HepG2 (cell line): ENCODE results near the gene RAPSN. TPM values are rescaled to one million over a fixed set of nuclear protein-coding genes. Genes with fewer than 3 reads are reported as not detected.

Source experiments
- AHDC1 ChIP-seq: sonication (generic); formaldehyde crosslinking; IDR thresholded peaks from 2 replicates; pipeline ENCODE4 v1.5.1; 2020; ENCODE audit warnings: mild to moderate bottlenecking, missing genetic modification reagents, borderline replicate concordance
- ELF1 ChIP-seq: sonication (generic); formaldehyde crosslinking; IDR thresholded peaks from 2 replicates; pipeline ENCODE4 v1.4.0; 2020; ENCODE audit warnings: missing genetic modification reagents
- GABPB1 ChIP-seq: IDR thresholded peaks from 2 replicates; pipeline ENCODE4 v1.6.1; 2016; ENCODE audit warnings: mild to moderate bottlenecking, missing genetic modification reagents, moderate library complexity, missing compliant biosample characterization
- GATAD2A ChIP-seq: IDR thresholded peaks from 2 replicates; pipeline ENCODE4 v1.6.1; 2016
- GPBP1L1 ChIP-seq: sonication (generic); formaldehyde crosslinking; IDR thresholded peaks from 2 replicates; pipeline ENCODE4 v1.5.0; 2020; ENCODE audit warnings: mild to moderate bottlenecking, missing genetic modification reagents
- HDAC2 ChIP-seq: sonication (generic); formaldehyde crosslinking; IDR thresholded peaks from 2 replicates; pipeline ENCODE4 v1.4.0; 2020; ENCODE audit warnings: missing genetic modification reagents
- HNF1B ChIP-seq: sonication (generic); formaldehyde crosslinking; IDR thresholded peaks from 2 replicates; pipeline ENCODE4 v1.5.1; 2020; ENCODE audit warnings: mild to moderate bottlenecking, moderate library complexity, missing genetic modification reagents
- MTA1 ChIP-seq: sonication (generic); formaldehyde crosslinking; IDR thresholded peaks from 2 replicates; pipeline ENCODE4 v1.4.0; 2020; ENCODE audit warnings: missing genetic modification reagents, mild to moderate bottlenecking, borderline replicate concordance
- MTF1 ChIP-seq: sonication (generic); formaldehyde crosslinking; IDR thresholded peaks from 2 replicates; pipeline ENCODE4 v1.5.0; 2020; ENCODE audit warnings: missing genetic modification reagents
- MTF2 ChIP-seq: sonication (generic); formaldehyde crosslinking; IDR thresholded peaks from 2 replicates; pipeline ENCODE4 v1.5.0; 2020; ENCODE audit warnings: missing genetic modification reagents, borderline replicate concordance
- NR1H2 ChIP-seq: sonication (generic); formaldehyde crosslinking; IDR thresholded peaks from 2 replicates; pipeline ENCODE4 v1.8.1; 2022; ENCODE audit warnings: low read depth, missing genetic modification reagents, borderline replicate concordance
- PBX2 ChIP-seq: IDR thresholded peaks from 2 replicates; pipeline ENCODE4 v1.6.1; 2016; ENCODE audit warnings: control low read depth
- ZBTB1 ChIP-seq: sonication (generic); formaldehyde crosslinking; IDR thresholded peaks from 2 replicates; pipeline ENCODE4 v1.4.0; 2020; ENCODE audit warnings: missing genetic modification reagents, borderline replicate concordance
- ZBTB38 ChIP-seq: sonication (generic); formaldehyde crosslinking; IDR thresholded peaks from 2 replicates; pipeline ENCODE4 v1.5.1; 2020; ENCODE audit warnings: mild to moderate bottlenecking, missing genetic modification reagents
- ZBTB8A ChIP-seq: sonication (generic); formaldehyde crosslinking; IDR thresholded peaks from 2 replicates; pipeline ENCODE4 v1.4.0; 2020; ENCODE audit warnings: mild to moderate bottlenecking, low read depth, missing genetic modification reagents, borderline replicate concordance
- ZNF225 ChIP-seq: sonication (generic); formaldehyde crosslinking; IDR thresholded peaks from 2 replicates; pipeline ENCODE4 v1.4.0; 2020; ENCODE audit warnings: mild to moderate bottlenecking, missing genetic modification reagents
- ZNF430 ChIP-seq: sonication (generic); formaldehyde crosslinking; IDR thresholded peaks from 2 replicates; pipeline ENCODE4 v1.9.0; 2021; ENCODE audit warnings: mild to moderate bottlenecking, missing genetic modification reagents
- ZSCAN30 ChIP-seq: sonication (generic); formaldehyde crosslinking; IDR thresholded peaks from 2 replicates; pipeline ENCODE4 v1.5.0; 2020; ENCODE audit warnings: mild to moderate bottlenecking, missing genetic modification reagents
- polyA plus RNA-seq, 8 experiments: library from polyadenylated mRNA; depleted of rRNA in 3 of 8; stranded (reverse) in 7 of 8; unstranded in 1 of 8; fragments of >200 nt; fragmentation: Illumina TruSeq in 4 of 8; extraction: Trizol in 4 of 8; gene quantifications; 2 replicates each; pipeline versions ENCODE4 v1.2.1 to v1.2.3, GENCODE V29; 2011 to 2016; ENCODE audit warnings: low read depth in 4 of 8, missing spikeins in 1 of 8, mixed read lengths in 1 of 8; ENCODE audit not compliant: insufficient read depth in 1 of 8
- total RNA-seq, 5 experiments: library from RNA; depleted of rRNA; stranded (reverse); fragments of >200 nt; fragmentation: Illumina TruSeq; extraction: Trizol; gene quantifications; 2 replicates each; pipeline ENCODE4 v1.2.3, GENCODE V29; 2016; ENCODE audit warnings: low read depth in 1 of 5
- TF ChIP-seq, protein P1 (sequence below): sonication (generic); formaldehyde crosslinking; IDR thresholded peaks from 2 replicates; pipeline ENCODE4 v1.8.0; 2023; ENCODE audit warnings: mild to moderate bottlenecking, missing genetic modification reagents

The RAPSN gene
- total and polyA plus RNA-seq, 2 of the 13 experiments (the other 11 are each of a cell fraction or from before 2014, with no cell fraction given): 0.15 to 1.2 TPM

DNA sequence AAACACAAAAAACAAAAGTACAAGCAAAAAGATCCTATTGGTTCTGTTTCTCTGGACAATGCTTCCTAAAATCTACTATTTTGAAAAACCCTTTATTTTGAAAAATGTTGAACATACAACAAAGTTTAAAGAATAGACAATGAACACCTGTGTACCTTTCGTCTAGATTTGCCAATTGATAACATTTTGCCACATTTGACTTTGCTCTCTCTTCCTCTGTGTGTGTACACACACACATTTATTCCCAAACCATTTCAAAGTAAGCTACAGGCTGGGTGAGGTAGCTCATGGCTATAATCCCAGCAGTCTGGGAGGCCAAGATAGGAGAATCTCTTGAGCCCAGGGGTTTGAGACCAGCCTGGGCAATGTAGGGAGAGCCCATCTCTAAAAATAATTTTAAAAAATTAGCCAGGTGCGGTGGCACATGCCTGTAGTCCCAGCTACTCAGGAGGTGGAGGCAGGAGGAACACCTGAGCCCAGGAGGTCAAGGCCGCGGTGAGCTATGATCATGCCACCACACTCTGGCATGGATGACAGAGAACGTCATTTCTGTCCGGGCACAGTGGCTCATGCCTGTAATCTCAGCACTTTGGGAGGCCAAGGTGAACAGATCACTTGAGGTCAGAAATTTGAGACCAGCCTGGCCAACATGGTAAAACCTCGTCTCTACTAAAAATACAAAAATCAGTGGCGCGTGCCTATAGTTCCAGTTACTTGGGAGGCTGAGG is 17.4 kb downstream of the RAPSN start (continued):
- TF ChIP-seq MTF2 (CRISPR knock-in tag): no peak
- peak; percentile 45; the same call in 1 of the 2 replicates for TF ChIP-seq ZBTB38
- TF ChIP-seq AHDC1 (CRISPR knock-in tag): no peak
- TF ChIP-seq ZNF225: no peak
- TF ChIP-seq ELF1 (CRISPR knock-in tag): no peak
- peak; percentile 40; the same call in 1 of the 2 replicates for TF ChIP-seq GATAD2A (CRISPR knock-in tag)
- TF ChIP-seq GPBP1L1 (CRISPR knock-in tag): no peak
- 0 out of 2 replicates have a peak, but pooled peaks have one; percentile 43 for TF ChIP-seq HDAC2
- no peak for TF ChIP-seq MTA1
- TF ChIP-seq ZSCAN30: no peak
- no peak for TF ChIP-seq ZBTB8A (CRISPR knock-in tag)
- no peak for TF ChIP-seq PBX2 (CRISPR knock-in tag)
- TF ChIP-seq ZBTB1 (CRISPR knock-in tag): no peak
- TF ChIP-seq MTF1 (CRISPR knock-in tag): no peak
- TF ChIP-seq, protein P1, sequence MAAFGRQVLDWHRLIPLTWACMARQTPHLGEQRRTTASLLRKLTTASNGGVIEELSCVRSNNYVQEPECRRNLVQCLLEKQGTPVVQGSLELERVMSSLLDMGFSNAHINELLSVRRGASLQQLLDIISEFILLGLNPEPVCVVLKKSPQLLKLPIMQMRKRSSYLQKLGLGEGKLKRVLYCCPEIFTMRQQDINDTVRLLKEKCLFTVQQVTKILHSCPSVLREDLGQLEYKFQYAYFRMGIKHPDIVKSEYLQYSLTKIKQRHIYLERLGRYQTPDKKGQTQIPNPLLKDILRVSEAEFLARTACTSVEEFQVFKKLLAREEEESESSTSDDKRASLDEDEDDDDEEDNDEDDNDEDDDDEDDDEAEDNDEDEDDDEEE (CRISPR knock-in tag): no peak
- no peak for TF ChIP-seq ZNF430 (CRISPR knock-in tag)
- TF ChIP-seq GABPB1: 0 out of 2 replicates have a peak, but pooled peaks have one; percentile 10
- TF ChIP-seq HNF1B (CRISPR knock-in tag): no peak
- no peak for TF ChIP-seq NR1H2 (CRISPR knock-in tag)
